ENCODE data around the gene SLN. TPM values are rescaled to one million over a fixed set of nuclear protein-coding genes. Genes with fewer than 3 reads are reported as not detected.

Gene SLN
- total RNA-seq, result 1.1 and 1.4 TPM in 2 replicates

DNA sequence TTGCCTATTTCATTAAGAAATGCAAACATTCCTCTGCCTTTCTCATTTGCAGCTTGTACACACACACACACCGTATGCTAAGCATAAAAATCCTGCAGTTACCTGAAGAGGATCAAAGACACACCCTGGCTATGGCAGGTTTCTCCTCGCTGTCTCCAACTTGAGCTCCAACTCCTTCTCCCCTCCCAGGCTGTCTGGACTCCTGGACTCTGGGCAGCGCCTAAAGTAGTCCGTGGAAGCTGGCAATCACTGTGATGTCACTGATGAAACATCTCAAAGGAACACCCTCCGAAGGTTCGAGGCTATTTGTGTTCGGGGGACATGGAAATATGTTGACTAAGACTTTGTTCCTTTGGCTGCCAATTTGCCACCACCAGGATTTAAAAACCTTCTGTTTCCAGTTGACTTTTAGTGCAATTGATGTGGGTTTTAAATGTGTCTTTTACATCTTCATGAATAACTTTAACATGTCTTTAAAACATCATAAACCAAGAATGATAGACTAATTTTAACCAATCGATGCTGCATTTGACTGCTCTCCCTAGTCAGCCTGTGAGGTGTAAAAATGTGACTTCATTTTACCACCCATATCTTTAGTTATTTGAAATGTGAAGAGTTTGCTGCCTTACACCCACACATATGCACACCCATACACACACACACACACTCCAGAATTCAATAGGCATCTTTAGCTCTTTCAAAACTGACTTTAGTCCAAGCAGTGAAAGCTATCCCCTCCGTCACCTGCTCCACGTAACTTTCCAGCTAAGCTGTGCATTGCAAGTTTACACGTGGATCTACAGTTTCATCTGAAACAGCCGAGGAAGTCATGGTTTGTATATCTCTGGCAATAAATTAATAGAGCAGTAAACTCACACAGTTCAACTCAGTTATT lies at the start of gene SLN:
Gene SLN, minus strand, starts transcription at position 196 of the 895 bp plus-strand sequence.

Other genes with a start within 250 kb of the SLN start
- gene ALKBH8, start 146.3 kb downstream of the SLN start, total RNA-seq, result 5.4 and 6.6 TPM in 2 replicates
- gene ELMOD1, start 120.9 kb downstream of the SLN start, total RNA-seq, result 0.43 and 1.1 TPM in 2 replicates
- gene SLC35F2, start 146.7 kb upstream of the SLN start, total RNA-seq, result 5.4 and 12.2 TPM in 2 replicates
- gene RAB39A, start 216.4 kb upstream of the SLN start, total RNA-seq, result not detected in 2 replicates